GM12892 (cell line): ENCODE measurements around the gene ADA. TPM values are rescaled to one million over a fixed set of nuclear protein-coding genes. Genes with fewer than 3 reads are reported as not detected.
"Not testable (repeated sequence)": the region's sequence is repeated elsewhere in the genome, so short reads cannot be mapped to it uniquely, and the experiment has no call there.

Experiments
- DNase-seq: peaks from one replicate; pipeline ENCODE4 v3.0.0; 2011; ENCODE audit not compliant: insufficient read length
- FAIRE-seq: peaks from 2 replicates; lab custom pipeline; 2011; peaks lifted over from hg19 to GRCh38; lab: Jason Lieb, UNC
- POLR2A ChIP-seq: IDR thresholded peaks from 2 replicates; pipeline ENCODE4 v1.6.1; 2011; ENCODE audit warnings: low read depth, low read length, control low read depth
- POLR2AphosphoS5 ChIP-seq: IDR thresholded peaks from 2 replicates; pipeline ENCODE4 v1.6.1; 2011; ENCODE audit warnings: low read depth, low read length, control low read depth
- TAF1 ChIP-seq: IDR thresholded peaks from 2 replicates; pipeline ENCODE4 v1.6.1; 2011; ENCODE audit warnings: low read depth, mild to moderate bottlenecking, control low read depth, low read length, borderline replicate concordance
- polyA plus RNA-seq: library from polyadenylated mRNA; unstranded; fragments of >200 nt; gene quantifications from one replicate; pipeline ENCODE4 v1.2.1, GENCODE V29; 2012; ENCODE audit warnings: missing spikeins, inconsistent platforms; ENCODE audit not compliant: missing spikeins

ADA gene
- polyA plus RNA-seq: 52.1 TPM

GRCh38 chr20:44651684-44652423, at the start of gene ADA:
TSS of gene ADA (minus strand) at chr20:44651699. CDS start at chr20:44651607, 92 bp downstream.
- peak; percentile 84 for FAIRE-seq
- TF ChIP-seq TAF1 (no peak; the same call in 1 of the 2 replicates), POLR2A (no peak; the same call in 1 of the 2 replicates), POLR2AphosphoS5 (no peak)
- DNase-seq: no peak

DNA sequence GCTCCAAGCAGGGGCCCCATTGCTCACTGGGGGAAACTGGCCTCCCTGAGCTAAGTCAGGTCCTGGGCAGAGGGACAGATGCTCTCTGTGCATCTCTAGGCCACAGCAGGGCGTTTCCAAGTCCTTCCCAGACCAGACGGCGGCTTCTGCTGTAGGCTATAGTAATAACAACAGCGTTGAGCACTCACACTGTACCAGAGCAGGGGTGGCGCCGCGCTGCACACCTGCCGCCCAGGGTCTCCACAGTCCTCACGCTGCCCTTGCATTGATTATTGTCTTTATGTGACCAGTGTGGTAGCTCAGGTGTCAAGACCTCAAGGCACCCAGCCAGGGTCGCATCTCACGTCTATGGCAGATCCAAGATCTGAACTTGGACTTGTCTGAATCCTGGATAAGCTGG, 48.8 kb upstream of the ADA start:
- FAIRE-seq (no peak), DNase-seq (no peak)
- no peak for TF ChIP-seq TAF1
- no peak for TF ChIP-seq POLR2A
- no peak for TF ChIP-seq POLR2AphosphoS5

DNA sequence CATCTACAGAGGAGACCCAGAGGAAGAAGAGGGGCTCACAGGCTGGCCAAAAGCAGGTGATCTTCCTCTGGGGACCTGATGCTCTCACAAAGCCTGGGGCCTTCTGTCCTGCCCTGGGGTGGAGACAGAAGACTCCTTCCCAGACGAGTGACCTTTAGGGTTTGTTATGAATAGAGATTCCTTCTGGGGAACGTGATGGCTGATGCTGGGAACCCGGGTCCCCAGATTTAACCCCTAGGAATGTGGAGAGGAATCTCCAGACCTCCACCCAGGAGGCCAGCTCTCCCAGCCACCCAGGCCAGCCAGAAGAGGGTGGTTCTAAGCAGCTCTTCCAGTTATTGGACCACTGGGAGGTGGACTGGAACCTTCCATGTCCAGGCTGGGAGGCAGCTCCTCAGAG, 46.9 kb upstream of the ADA start:
- no peak for FAIRE-seq
- no peak for DNase-seq
- TF ChIP-seq POLR2AphosphoS5: no peak
- no peak for TF ChIP-seq TAF1
- TF ChIP-seq POLR2A: no peak

DNA sequence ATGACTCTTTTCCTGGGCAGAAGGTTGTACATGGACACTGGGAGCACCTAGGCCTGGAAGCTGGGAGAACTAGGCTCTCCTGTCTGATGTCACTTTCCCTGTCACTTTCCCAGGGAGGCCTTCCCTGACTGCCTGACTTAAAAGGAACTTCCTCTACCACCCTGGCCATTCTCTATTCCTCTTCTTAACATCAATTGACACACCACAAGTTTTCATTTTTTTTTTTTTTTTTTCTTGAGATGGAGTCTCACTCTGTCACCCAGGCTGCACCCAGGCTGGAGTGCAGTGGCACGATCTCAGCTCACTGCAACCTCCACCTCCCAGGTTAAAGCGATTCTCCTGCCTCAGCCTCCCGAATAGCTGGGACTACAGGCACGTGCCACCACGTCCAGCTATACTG, 45.5 kb upstream of the ADA start:
- not testable (repeated sequence) for FAIRE-seq

GRCh38 chr20:44696315-44696714, 44.8 kb upstream of the ADA start:
- TF ChIP-seq POLR2AphosphoS5 (no peak), POLR2A (no peak), TAF1 (no peak)
- DNase-seq: no peak
- FAIRE-seq: no peak

More for the DNA sequence above, 45.5 kb upstream of the ADA start:
- DNase-seq: not testable (repeated sequence)

DNA sequence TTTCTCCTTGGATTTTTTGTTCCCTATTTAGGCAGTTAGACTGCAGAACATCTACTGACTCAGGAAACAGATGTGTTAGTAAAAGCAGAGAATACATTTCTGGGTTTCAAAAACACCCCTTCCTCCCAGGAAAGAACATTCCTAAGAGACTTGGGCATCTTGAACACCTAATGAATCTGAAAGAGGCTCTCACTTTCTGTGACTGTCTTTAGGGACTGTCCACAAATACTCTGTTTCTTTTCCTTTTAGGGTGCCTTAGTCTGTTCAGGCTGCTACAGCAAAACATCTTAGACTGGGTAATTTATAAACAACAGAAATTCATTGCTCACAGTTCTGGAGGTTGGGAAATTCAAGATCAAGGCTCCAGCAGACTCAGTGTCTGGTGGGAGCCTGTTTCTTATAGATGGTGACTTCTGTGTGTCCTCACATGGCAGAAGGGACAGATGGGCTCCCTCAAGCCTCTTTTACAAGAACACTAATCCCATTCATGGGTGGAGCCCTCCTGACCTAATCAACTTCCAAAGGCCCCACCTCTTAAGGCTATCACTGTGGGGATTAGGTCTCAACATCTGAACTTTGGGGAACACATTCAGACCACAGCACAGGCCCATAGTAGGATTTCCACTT, 44.3 kb upstream of the ADA start:
- DNase-seq (no peak), FAIRE-seq (no peak)
- TF ChIP-seq TAF1 (no peak), POLR2A (no peak), POLR2AphosphoS5 (no peak)

- DNase-seq: no peak
- TF ChIP-seq TAF1 (no peak), POLR2AphosphoS5 (no peak), POLR2A (no peak)
- FAIRE-seq: no peak
Observed at GRCh38 chr20:44695295-44695673, 43.8 kb upstream of the ADA start.

DNA sequence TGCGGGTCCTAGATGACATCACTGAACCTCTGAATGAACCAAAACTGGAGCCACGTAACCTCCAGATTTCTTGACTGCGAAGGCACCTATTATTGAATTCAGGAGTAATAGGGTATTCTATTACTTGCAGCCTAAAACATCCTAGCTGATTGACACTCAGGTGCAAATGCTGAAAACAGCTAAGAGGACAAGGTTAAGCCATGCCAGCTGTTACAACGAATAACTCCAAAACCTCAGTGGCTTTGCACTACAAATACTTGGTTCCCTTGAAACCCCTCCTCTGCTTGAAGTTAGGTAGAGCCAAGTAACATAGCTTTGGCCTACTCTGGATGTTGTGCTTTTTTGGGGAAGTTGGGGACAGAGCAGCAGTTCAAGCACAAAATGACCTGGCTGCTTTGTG, 42.7 kb upstream of the ADA start:
- DNase-seq (no peak), FAIRE-seq (no peak)
- TF ChIP-seq POLR2A: no peak

DNA sequence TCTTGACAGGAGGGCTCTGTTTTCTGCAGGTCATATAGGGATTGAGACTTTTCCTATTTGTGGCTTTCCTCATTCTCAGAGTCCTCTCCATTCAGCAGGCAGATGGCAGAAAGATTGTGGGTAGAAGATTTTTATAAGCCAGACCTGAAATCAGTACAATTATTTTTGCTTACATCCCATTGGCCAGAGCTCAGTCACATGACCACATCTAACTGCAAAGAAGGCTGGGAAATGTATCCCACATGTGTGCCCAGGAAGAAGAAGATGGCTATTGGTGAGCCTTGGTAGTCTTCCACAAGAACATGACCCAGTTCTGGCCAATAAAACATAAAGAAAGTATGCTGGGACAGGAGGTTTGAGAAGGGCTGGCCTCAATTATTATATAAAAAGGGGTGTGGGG, 42.1 kb upstream of the ADA start:
- no peak for DNase-seq
- no peak for FAIRE-seq
- TF ChIP-seq POLR2AphosphoS5: no peak
- TF ChIP-seq POLR2A: no peak
- no peak for TF ChIP-seq TAF1

GRCh38 chr20:44692932-44693480, 41.5 kb upstream of the ADA start:
- no peak for DNase-seq
- no peak for FAIRE-seq
- TF ChIP-seq POLR2A (no peak), POLR2AphosphoS5 (no peak), TAF1 (no peak)

DNA sequence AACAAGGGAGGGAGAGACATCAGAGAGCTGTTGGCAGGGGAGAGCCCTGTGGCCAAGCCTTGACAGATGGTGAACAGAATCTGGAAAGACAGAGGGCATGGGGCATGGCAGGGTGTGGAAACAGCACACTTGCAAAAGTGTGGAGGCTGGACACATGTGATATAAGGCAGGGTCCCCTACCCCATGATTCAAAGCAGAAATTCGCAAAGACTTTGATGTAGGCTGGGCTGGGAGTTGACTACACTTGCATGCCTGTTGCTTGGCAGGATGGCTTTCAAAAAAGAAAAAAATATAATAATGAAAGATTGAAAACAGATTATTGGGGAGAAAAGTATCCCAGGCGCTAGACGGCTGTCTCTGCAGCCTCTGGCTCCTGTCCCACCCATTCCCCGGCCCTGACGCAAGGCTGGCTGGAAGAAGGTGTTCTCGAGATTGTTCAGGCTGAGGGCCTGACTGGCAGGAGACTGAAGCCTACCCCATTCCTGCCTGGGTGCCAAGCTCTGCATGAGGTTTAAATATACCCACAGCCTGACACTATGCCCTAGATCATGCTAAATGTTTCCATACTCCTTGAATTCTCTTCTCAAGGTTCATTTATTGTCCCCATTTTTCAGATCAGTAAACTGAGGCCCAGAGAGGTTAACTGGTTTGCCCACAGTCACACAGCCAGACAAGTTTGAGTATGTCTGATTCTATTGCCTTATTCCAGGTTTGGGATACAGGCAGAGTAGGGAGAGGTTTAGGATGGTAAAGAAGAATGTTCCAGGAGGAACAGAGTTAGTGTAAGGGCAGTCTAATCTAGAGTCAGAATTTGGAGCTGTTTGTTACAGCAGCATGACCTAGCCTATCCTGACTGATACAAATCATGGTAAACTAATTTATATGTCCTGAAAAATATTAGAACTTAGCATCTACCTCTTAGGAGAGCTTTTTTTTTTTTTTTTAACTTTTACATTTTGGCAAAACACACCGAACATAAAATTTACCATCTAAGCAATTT, 40.2 kb upstream of the ADA start:
- FAIRE-seq (no peak), DNase-seq (no peak)
- TF ChIP-seq POLR2A (no peak), POLR2AphosphoS5 (no peak), TAF1 (no peak)
